Spleen (tissue), 7 donors: ENCODE measurements around the gene SEC24D.

Source experiments
- CTCF ChIP-seq, 11 experiments: fragments of 200-600 bp in 7 of 11; fragments of 450-650 bp in 4 of 11; sonication (generic) in 4 of 11; IDR thresholded peaks in 8 of 11; conservative IDR thresholded peaks in 3 of 11; 1 replicate in 7 of 11; 2 replicates in 4 of 11; pipeline versions ENCODE4 v1.4.0 to v1.8.0; 2016 to 2021; ENCODE audit warnings: antibody characterized with exemption in 11 of 11, inconsistent platforms in 4 of 11, mild to moderate bottlenecking in 1 of 11
- POLR2A ChIP-seq, 3 donors: fragments of 450-650 bp; IDR thresholded peaks; one replicate each; pipeline ENCODE4 v1.5.1; 2017; ENCODE audit warnings: antibody characterized with exemption in 3 of 3, mild to moderate bottlenecking in 1 of 3
- POLR2AphosphoS5 ChIP-seq, 3 donors: sonication (generic); formaldehyde crosslinking; IDR thresholded peaks; one replicate each; pipeline ENCODE4 v1.5.1; 2017; ENCODE audit warnings: antibody characterized with exemption in 3 of 3
- donor health status: DM: no; HTN: no; CAD: no; lungs with moderate emphysema.
- donor health status: DM: no; HTN: no; CAD: no.
- donor health status: DM: no; HTN: no; CAD: no.

- TF ChIP-seq CTCF (IDR thresholded peaks at IDR 0.05 in 8 of 11, conservative IDR thresholded peaks at IDR 0.05 in 3 of 11) (no peak), POLR2AphosphoS5 (IDR thresholded peaks at IDR 0.05) (no peak), POLR2A (IDR thresholded peaks at IDR 0.05) (no peak)
These were observed 30.5 kb upstream of the SEC24D start for GRCh38 chr4:118866442-118866841.
